ENCODE data around the gene DDX27. TPM values are rescaled to one million over a fixed set of nuclear protein-coding genes. Genes with fewer than 3 reads are reported as not detected.
A peak's percentile ranks its signal among the peaks of the same experiment; 100 is the strongest.

Gene DDX27
- total RNA-seq, 1 donor from 2014 or later: 52.2 TPM

DNA sequence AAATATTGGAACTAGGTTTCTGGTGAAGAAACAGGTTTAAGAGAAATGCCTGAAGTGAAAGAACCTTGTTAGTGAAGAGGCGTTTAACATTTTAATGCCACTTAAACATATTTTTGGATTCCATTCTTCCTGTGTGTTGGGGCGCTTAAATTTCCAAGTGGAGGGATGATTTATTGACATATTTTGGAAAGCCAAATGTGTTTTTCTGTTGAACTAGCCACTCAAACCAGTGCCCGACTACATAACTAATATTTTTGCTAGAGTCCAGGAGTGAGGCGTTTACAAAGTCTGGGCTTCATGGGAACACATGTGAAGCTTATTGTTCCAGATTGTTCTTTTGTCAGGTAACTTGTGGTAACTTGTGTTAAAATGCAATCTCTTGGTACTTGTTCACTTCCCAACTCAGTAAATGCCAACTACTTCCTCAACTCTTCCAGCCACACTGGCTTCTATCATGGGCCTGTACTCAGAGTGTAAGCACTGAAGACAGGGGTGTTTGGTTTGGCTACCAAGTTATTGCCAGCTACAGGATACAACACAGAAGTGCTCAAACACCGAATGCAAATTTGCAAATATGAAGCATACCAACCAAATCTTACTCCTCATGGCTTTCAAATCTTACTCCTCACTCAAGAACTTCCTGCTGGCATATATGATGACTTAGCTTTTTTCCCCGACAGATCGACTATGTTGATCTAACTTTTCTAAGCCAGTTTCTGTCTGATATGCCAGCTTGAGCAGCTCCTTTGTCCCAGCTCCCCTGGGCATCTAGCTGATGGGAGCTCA is 60.7 kb downstream of the DDX27 start:
- peaks cover 25% of the 10 kb centered on the region for H3K36me3 ChIP-seq (ENCODE audit: control insufficient read depth, insufficient read depth, low read length)
- TF ChIP-seq, protein P1, sequence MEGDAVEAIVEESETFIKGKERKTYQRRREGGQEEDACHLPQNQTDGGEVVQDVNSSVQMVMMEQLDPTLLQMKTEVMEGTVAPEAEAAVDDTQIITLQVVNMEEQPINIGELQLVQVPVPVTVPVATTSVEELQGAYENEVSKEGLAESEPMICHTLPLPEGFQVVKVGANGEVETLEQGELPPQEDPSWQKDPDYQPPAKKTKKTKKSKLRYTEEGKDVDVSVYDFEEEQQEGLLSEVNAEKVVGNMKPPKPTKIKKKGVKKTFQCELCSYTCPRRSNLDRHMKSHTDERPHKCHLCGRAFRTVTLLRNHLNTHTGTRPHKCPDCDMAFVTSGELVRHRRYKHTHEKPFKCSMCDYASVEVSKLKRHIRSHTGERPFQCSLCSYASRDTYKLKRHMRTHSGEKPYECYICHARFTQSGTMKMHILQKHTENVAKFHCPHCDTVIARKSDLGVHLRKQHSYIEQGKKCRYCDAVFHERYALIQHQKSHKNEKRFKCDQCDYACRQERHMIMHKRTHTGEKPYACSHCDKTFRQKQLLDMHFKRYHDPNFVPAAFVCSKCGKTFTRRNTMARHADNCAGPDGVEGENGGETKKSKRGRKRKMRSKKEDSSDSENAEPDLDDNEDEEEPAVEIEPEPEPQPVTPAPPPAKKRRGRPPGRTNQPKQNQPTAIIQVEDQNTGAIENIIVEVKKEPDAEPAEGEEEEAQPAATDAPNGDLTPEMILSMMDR (IDR thresholded peaks at IDR 0.05; ENCODE audit: insufficient read depth, low read length, poor library complexity, severe bottlenecking): no peak
- DNase-seq (ENCODE audit: low read depth): no peak
- H3K4me3 ChIP-seq (ENCODE audit: low read depth, low read length): peak overlapping the region; percentile 79
- H3K27me3 ChIP-seq (ENCODE audit: control insufficient read depth, insufficient read depth, low read length): no peaks in the 10 kb centered on the region

DNA sequence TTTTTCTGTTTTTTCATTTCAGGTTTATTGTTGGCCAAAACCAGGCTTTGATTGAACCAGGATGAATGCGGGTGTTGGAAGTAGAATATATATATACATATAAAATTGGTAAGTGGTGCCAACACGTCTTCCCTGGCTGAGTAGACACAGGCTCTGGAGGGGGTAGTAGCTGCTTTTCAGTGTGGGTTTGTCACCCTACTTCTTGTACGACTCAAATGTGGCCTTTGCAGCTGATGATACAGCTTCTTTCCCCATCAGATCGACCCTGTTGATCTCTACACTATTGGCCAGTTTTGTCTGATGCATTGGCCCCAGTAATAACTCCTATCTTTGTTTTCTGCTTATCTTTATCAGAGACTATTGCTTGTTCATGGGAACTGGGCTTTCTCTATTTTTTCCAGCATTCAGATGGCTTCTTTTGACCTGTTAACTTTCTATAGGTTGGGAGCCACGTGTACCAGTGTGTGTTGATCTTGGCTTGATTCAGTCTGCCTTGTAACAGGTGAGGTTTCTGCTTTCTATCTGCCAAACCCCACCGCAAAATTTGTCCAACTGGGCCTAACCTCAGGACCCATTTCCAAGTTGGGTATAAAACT is 61.3 kb downstream of the DDX27 start:
- Histone ChIP-seq H3K36me3 (ENCODE audit: control insufficient read depth, insufficient read depth, low read length) (peaks cover 25% of the 10 kb centered on the region), H3K27me3 (ENCODE audit: control insufficient read depth, insufficient read depth, low read length) (no peaks in the 10 kb centered on the region), H3K4me3 (ENCODE audit: low read depth, low read length) (peak overlapping the region; percentile 79)
- no peak for DNase-seq (ENCODE audit: low read depth)
- TF ChIP-seq, protein P1 (IDR thresholded peaks at IDR 0.05; ENCODE audit: insufficient read depth, low read length, poor library complexity, severe bottlenecking): no peak

GRCh38 chr20:49281059-49281912 is 62.1 kb downstream of the DDX27 start:
- peak overlapping the region; percentile 2 for H3K4me3 ChIP-seq (ENCODE audit: low read depth, low read length)
- peaks cover 27% of the 10 kb centered on the region for H3K36me3 ChIP-seq (ENCODE audit: control insufficient read depth, insufficient read depth, low read length)
- DNase-seq (ENCODE audit: low read depth): no peak
- H3K27me3 ChIP-seq (ENCODE audit: control insufficient read depth, insufficient read depth, low read length): no peaks in the 10 kb centered on the region
- TF ChIP-seq, protein P1 (IDR thresholded peaks at IDR 0.05; ENCODE audit: insufficient read depth, low read length, poor library complexity, severe bottlenecking): no peak

DNA sequence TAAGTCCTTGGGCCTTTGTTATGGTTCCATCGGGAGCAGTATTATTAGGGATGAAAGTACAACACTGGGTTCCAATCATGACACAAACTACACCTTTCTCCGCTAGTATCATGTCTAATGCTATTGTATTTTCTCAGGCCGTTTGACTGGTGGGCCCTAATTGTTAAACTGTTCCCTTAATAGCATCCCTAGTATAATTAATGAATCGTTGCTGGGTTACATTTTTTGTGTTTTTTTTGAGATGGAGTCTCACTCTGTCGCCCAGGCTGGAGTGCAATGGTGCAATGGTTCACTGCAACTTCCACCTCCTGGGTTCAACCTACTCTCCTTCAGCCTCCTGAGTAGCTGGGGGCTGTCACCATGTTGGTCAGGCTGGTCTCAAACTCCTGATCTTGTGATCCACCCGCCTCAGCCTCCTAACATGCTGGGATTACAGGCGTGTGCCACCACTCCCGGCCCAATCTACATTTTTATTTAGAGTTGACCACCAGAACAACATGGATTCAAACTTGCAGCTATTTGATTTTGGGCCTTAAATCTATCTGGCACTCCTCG is 62.8 kb downstream of the DDX27 start:
- peaks cover 30% of the 10 kb centered on the region for H3K36me3 ChIP-seq (ENCODE audit: control insufficient read depth, insufficient read depth, low read length)
- no peak overlapping the region for H3K4me3 ChIP-seq (ENCODE audit: low read depth, low read length)
- TF ChIP-seq, protein P1 (IDR thresholded peaks at IDR 0.05; ENCODE audit: insufficient read depth, low read length, poor library complexity, severe bottlenecking): no peak
- no peaks in the 10 kb centered on the region for H3K27me3 ChIP-seq (ENCODE audit: control insufficient read depth, insufficient read depth, low read length)
- DNase-seq (ENCODE audit: low read depth): no peak

DNA sequence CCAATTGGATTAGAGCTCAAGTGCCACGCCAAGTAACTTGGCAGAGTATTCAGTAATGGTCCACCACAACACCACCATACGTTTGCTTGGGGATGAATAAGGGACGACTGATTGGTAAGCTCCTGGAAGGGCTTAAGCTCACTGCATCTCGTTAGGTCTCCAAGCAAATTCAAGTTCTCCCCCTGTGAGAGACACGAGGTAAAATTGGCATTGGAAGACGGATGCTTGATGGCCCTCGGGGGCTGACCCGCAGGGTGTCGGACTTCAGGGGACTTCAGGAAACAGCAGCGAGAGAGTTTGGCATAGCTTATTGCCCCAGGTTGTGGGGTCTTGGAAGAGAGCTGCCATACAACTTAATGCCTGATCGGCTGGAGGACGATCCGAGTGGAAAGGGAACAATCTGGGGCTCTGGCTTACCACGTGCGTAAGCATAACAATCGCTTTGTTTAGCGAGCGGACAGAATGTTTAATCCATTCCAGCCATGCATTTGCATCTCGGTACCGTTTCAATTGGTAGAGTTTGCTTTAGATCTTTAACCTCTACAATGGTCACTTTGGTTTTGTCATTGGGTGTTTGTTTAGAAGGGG is 63.5 kb downstream of the DDX27 start:
- no peak for DNase-seq (ENCODE audit: low read depth)
- H3K36me3 ChIP-seq (ENCODE audit: control insufficient read depth, insufficient read depth, low read length): peaks cover 32% of the 10 kb centered on the region
- H3K27me3 ChIP-seq (ENCODE audit: control insufficient read depth, insufficient read depth, low read length): no peaks in the 10 kb centered on the region
- TF ChIP-seq, protein P1 (IDR thresholded peaks at IDR 0.05; ENCODE audit: insufficient read depth, low read length, poor library complexity, severe bottlenecking): no peak
- no peak overlapping the region for H3K4me3 ChIP-seq (ENCODE audit: low read depth, low read length)
